ENCODE results near the gene PTGFRN.

The PTGFRN gene

DNA sequence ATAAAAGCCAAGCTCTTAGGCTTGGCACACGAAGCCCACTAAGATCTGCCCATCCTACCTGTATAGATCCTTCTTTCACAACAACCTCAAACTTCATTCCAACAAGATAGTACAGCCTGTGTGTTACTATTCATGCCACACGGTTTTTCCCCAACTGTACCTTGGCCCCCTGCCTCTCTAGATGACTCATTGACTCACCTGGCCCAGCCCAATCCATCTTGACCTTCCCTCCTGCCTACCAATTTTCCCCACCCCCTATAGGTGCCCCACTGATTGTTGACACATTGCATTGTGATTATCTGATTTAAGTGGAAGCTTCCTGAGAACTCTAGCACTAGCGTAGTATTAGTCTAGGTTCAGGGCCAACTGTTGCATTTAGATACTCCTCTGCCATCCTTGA lies 89.9 kb downstream of the PTGFRN start:
- no peaks in the 10 kb centered on the region for H3K27me3 ChIP-seq (ENCODE audit: control insufficient read depth, insufficient read depth, low read length)
- no peaks in the 10 kb centered on the region for H3K36me3 ChIP-seq (ENCODE audit: control insufficient read depth, low read depth, low read length)
- no peak overlapping the region for H3K27ac ChIP-seq (ENCODE audit: low read length)
- H3K9ac ChIP-seq (ENCODE audit: low read length) = no peak overlapping the region
- no peaks in the 10 kb centered on the region for H3K9me3 ChIP-seq (ENCODE audit: control insufficient read depth, low read depth, low read length)
- H3K4me3 ChIP-seq (ENCODE audit: low read length) = no peak overlapping the region
- peaks cover 17% of the 10 kb centered on the region for H3K4me1 ChIP-seq (ENCODE audit: control insufficient read depth, low read depth, low read length)

GRCh38 chr1:117000142-117000541 lies 90.4 kb downstream of the PTGFRN start:
- Histone ChIP-seq H3K27ac (ENCODE audit: low read length) (no peak overlapping the region), H3K27me3 (ENCODE audit: control insufficient read depth, insufficient read depth, low read length) (no peaks in the 10 kb centered on the region), H3K4me1 (ENCODE audit: control insufficient read depth, low read depth, low read length) (peaks cover 17% of the 10 kb centered on the region), H3K9me3 (ENCODE audit: control insufficient read depth, low read depth, low read length) (no peaks in the 10 kb centered on the region), H3K4me3 (ENCODE audit: low read length) (no peak overlapping the region), H3K36me3 (ENCODE audit: control insufficient read depth, low read depth, low read length) (no peaks in the 10 kb centered on the region), H3K9ac (ENCODE audit: low read length) (no peak overlapping the region)

DNA sequence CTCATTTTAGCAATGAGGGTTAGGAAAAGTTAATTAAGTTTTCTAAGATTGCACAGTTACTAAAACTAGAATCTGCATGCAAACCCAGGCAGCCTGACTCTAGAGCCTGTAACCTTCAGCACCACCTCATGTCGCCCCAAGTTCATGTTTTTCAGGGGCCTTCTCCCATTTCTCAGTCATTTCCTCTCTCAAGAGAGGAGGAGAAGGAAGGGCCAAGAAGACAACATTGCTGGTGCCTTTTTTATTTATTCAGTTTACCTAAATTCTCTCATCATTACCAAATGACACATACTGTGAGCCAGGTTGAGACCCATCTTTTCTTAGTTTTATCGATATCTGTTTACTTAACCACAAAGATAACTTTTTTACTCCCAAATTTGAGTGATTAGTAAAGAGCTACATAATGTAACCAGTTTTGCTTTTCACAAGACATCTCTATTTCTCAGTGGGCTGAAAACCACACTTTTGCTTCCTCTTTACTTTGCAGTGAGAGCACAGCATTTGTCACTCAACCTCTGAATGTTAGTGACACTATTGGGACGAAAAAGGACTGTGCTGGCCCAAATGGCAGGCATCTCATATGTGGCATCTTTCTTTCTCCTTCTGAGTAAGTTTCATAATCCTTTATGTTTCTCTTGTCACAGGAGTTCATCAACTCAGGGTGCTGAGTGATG lies 91.7 kb downstream of the PTGFRN start, which contains the start of gene CD101:
Gene CD101 (plus strand): TSS at position 507 of the 674 bp plus-strand sequence. CDS start 58 bp downstream, at position 565.
- Histone ChIP-seq H3K9me3 (ENCODE audit: control insufficient read depth, low read depth, low read length) (no peaks in the 10 kb centered on the region), H3K4me3 (ENCODE audit: low read length) (no peak within 1 kb of the TSS), H3K27ac (ENCODE audit: low read length) (no peak within 1 kb of the TSS), H3K27me3 (ENCODE audit: control insufficient read depth, insufficient read depth, low read length) (no peaks in the 10 kb centered on the region), H3K4me1 (ENCODE audit: control insufficient read depth, low read depth, low read length) (peaks cover 17% of the 10 kb centered on the region), H3K36me3 (ENCODE audit: control insufficient read depth, low read depth, low read length) (no peaks in the 10 kb centered on the region), H3K9ac (ENCODE audit: low read length) (no peak within 1 kb of the TSS)

- Histone ChIP-seq H3K36me3 (ENCODE audit: control insufficient read depth, low read depth, low read length) (no peaks in the 10 kb centered on the region), H3K27ac (ENCODE audit: low read length) (no peak overlapping the region), H3K9ac (ENCODE audit: low read length) (no peak overlapping the region), H3K27me3 (ENCODE audit: control insufficient read depth, insufficient read depth, low read length) (no peaks in the 10 kb centered on the region), H3K9me3 (ENCODE audit: control insufficient read depth, low read depth, low read length) (no peaks in the 10 kb centered on the region), H3K4me3 (ENCODE audit: low read length) (no peak overlapping the region), H3K4me1 (ENCODE audit: control insufficient read depth, low read depth, low read length) (peaks cover 17% of the 10 kb centered on the region)
Measured at GRCh38 chr1:117003223-117003875, 93.6 kb downstream of the PTGFRN start.

GRCh38 chr1:117007719-117008013 lies 98.0 kb downstream of the PTGFRN start:
- H3K9me3 ChIP-seq (ENCODE audit: control insufficient read depth, low read depth, low read length) = no peaks in the 10 kb centered on the region
- peaks cover 14% of the 10 kb centered on the region for H3K4me1 ChIP-seq (ENCODE audit: control insufficient read depth, low read depth, low read length)
- H3K4me3 ChIP-seq (ENCODE audit: low read length) = no peak overlapping the region
- no peak overlapping the region for H3K9ac ChIP-seq (ENCODE audit: low read length)
- no peaks in the 10 kb centered on the region for H3K36me3 ChIP-seq (ENCODE audit: control insufficient read depth, low read depth, low read length)
- no peaks in the 10 kb centered on the region for H3K27me3 ChIP-seq (ENCODE audit: control insufficient read depth, insufficient read depth, low read length)
- H3K27ac ChIP-seq (ENCODE audit: low read length) = no peak overlapping the region

- Histone ChIP-seq H3K9ac (ENCODE audit: low read length) (no peak overlapping the region), H3K27me3 (ENCODE audit: control insufficient read depth, insufficient read depth, low read length) (no peaks in the 10 kb centered on the region), H3K4me1 (ENCODE audit: control insufficient read depth, low read depth, low read length) (peaks cover 7% of the 10 kb centered on the region), H3K27ac (ENCODE audit: low read length) (no peak overlapping the region), H3K36me3 (ENCODE audit: control insufficient read depth, low read depth, low read length) (no peaks in the 10 kb centered on the region), H3K9me3 (ENCODE audit: control insufficient read depth, low read depth, low read length) (no peaks in the 10 kb centered on the region), H3K4me3 (ENCODE audit: low read length) (no peak overlapping the region)
Measured at GRCh38 chr1:117008656-117009055, 98.9 kb downstream of the PTGFRN start.

DNA sequence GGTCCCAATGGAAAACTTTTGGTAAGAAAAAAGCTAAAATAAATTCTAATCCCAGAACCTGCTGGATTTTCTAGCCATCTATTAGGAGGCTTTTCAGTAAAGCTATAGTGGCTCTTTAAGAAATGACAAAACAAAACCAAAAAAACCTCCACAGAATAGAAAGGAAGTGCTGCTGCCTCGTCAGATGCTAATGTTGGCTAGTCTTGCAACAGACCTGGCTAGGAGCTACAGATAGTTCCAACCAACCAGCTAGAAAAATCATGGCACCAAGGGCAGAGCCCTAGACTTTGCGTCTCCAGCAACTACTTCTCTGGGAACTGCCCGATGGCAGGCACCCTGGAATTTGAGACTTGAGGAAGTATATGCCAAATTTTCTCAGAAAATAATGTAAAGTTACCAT lies 99.4 kb downstream of the PTGFRN start:
- Histone ChIP-seq H3K9ac (ENCODE audit: low read length) (no peak overlapping the region), H3K27ac (ENCODE audit: low read length) (no peak overlapping the region), H3K27me3 (ENCODE audit: control insufficient read depth, insufficient read depth, low read length) (no peaks in the 10 kb centered on the region), H3K36me3 (ENCODE audit: control insufficient read depth, low read depth, low read length) (no peaks in the 10 kb centered on the region), H3K9me3 (ENCODE audit: control insufficient read depth, low read depth, low read length) (no peaks in the 10 kb centered on the region), H3K4me1 (ENCODE audit: control insufficient read depth, low read depth, low read length) (peaks cover 2% of the 10 kb centered on the region), H3K4me3 (ENCODE audit: low read length) (no peak overlapping the region)

- no peaks in the 10 kb centered on the region for H3K36me3 ChIP-seq (ENCODE audit: control insufficient read depth, low read depth, low read length)
Measured at GRCh38 chr1:117010310-117010969, 100.7 kb downstream of the PTGFRN start.

GRCh38 chr1:117011334-117011733 lies 101.6 kb downstream of the PTGFRN start:
- Histone ChIP-seq H3K27me3 (ENCODE audit: control insufficient read depth, insufficient read depth, low read length) (no peaks in the 10 kb centered on the region), H3K9ac (ENCODE audit: low read length) (no peak overlapping the region), H3K27ac (ENCODE audit: low read length) (no peak overlapping the region), H3K4me3 (ENCODE audit: low read length) (no peak overlapping the region), H3K36me3 (ENCODE audit: control insufficient read depth, low read depth, low read length) (no peaks in the 10 kb centered on the region), H3K4me1 (ENCODE audit: control insufficient read depth, low read depth, low read length) (peaks cover 6% of the 10 kb centered on the region), H3K9me3 (ENCODE audit: control insufficient read depth, low read depth, low read length) (no peaks in the 10 kb centered on the region)

More at GRCh38 chr1:117010310-117010969, 100.7 kb downstream of the PTGFRN start:
- Histone ChIP-seq H3K27me3 (ENCODE audit: control insufficient read depth, insufficient read depth, low read length) (no peaks in the 10 kb centered on the region), H3K4me1 (ENCODE audit: control insufficient read depth, low read depth, low read length) (peaks cover 3% of the 10 kb centered on the region), H3K27ac (ENCODE audit: low read length) (no peak overlapping the region), H3K9me3 (ENCODE audit: control insufficient read depth, low read depth, low read length) (no peaks in the 10 kb centered on the region), H3K9ac (ENCODE audit: low read length) (no peak overlapping the region), H3K4me3 (ENCODE audit: low read length) (no peak overlapping the region)

GRCh38 chr1:117013309-117013858 lies 103.7 kb downstream of the PTGFRN start:
- no peak overlapping the region for H3K9ac ChIP-seq (ENCODE audit: low read length)
- H3K4me1 ChIP-seq (ENCODE audit: control insufficient read depth, low read depth, low read length) = peaks cover 6% of the 10 kb centered on the region
- H3K27ac ChIP-seq (ENCODE audit: low read length) = no peak overlapping the region
- no peaks in the 10 kb centered on the region for H3K27me3 ChIP-seq (ENCODE audit: control insufficient read depth, insufficient read depth, low read length)
- no peak overlapping the region for H3K4me3 ChIP-seq (ENCODE audit: low read length)
- H3K9me3 ChIP-seq (ENCODE audit: control insufficient read depth, low read depth, low read length) = no peaks in the 10 kb centered on the region
- H3K36me3 ChIP-seq (ENCODE audit: control insufficient read depth, low read depth, low read length) = no peaks in the 10 kb centered on the region

DNA sequence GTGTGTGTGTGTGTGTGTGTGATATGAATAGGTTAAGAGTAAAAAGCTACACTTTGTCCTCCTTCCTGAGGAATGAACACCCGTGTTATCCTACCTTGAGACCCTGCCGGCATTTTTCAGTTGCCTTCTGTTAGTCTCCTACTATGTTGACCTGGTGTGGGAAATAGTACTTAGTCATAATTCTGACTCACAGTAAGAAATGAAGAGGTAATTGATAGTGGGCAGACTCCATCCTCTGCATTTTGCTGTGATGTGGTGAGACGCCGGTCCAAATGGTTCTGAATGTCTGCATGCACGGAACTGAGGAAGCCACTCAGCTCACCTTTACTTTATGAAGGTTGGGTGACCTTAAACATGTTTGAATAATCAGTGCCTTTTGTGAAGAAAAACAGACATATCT lies 104.5 kb downstream of the PTGFRN start:
- Histone ChIP-seq H3K36me3 (ENCODE audit: control insufficient read depth, low read depth, low read length) (no peaks in the 10 kb centered on the region), H3K4me1 (ENCODE audit: control insufficient read depth, low read depth, low read length) (peaks cover 6% of the 10 kb centered on the region), H3K27me3 (ENCODE audit: control insufficient read depth, insufficient read depth, low read length) (no peaks in the 10 kb centered on the region), H3K9me3 (ENCODE audit: control insufficient read depth, low read depth, low read length) (no peaks in the 10 kb centered on the region), H3K9ac (ENCODE audit: low read length) (no peak overlapping the region), H3K4me3 (ENCODE audit: low read length) (no peak overlapping the region), H3K27ac (ENCODE audit: low read length) (no peak overlapping the region)
